Stimulated activated CD8-positive, alpha-beta memory T cell treated with anti-CD3 and anti-CD28 coated beads, Interleukin-12 subunit alpha, Interleukin-12 subunit beta, amount 100 ng/mL, for 24 hours (primary cell): ENCODE results near the gene TRMT11.
"Not testable (repeated sequence)": the region's sequence is repeated elsewhere in the genome, so short reads cannot be mapped to it uniquely, and the experiment has no call there.

Experiments
- DNase-seq: peaks from one replicate; pipeline ENCODE4 v3.0.0-alpha.2; 2020; ENCODE audit errors: extremely low read depth

The TRMT11 gene

GRCh38 chr6:125956506-125957390, 29.6 kb upstream of the TRMT11 start, which contains the start of gene HINT3:
TSS of gene HINT3 (plus strand) at chr6:125956770. CDS start at chr6:125956978, 208 bp downstream.
- peak; percentile 97 for DNase-seq

- DNase-seq: no peak
These were observed 29.0 kb upstream of the TRMT11 start for GRCh38 chr6:125957391-125957693.

- DNase-seq: no peak
These were observed 28.5 kb upstream of the TRMT11 start for GRCh38 chr6:125957845-125958244.

GRCh38 chr6:125959041-125959440, 27.3 kb upstream of the TRMT11 start:
- DNase-seq: no peak

- DNase-seq: no peak
These were observed 25.2 kb upstream of the TRMT11 start for GRCh38 chr6:125961117-125961516.

- no peak for DNase-seq
These were observed 23.3 kb upstream of the TRMT11 start for GRCh38 chr6:125962900-125963497.

GRCh38 chr6:125963817-125964216, 22.5 kb upstream of the TRMT11 start:
- DNase-seq: no peak

- no peak for DNase-seq
These were observed 19.8 kb upstream of the TRMT11 start for GRCh38 chr6:125966569-125966968.

GRCh38 chr6:125968493-125968892, 17.8 kb upstream of the TRMT11 start:
- DNase-seq: no peak

GRCh38 chr6:125970760-125971159, 15.6 kb upstream of the TRMT11 start:
- no peak for DNase-seq

GRCh38 chr6:125972478-125972877, 13.9 kb upstream of the TRMT11 start:
- DNase-seq: not testable (repeated sequence)

- DNase-seq: no peak
These were observed 12.0 kb upstream of the TRMT11 start for GRCh38 chr6:125974214-125974866.

- DNase-seq: no peak
These were observed 7.2 kb upstream of the TRMT11 start for GRCh38 chr6:125979101-125979500.

- DNase-seq: no peak
These were observed 4.7 kb upstream of the TRMT11 start for GRCh38 chr6:125981571-125982185.

GRCh38 chr6:125983246-125983945, 2.9 kb upstream of the TRMT11 start:
- no peak for DNase-seq

GRCh38 chr6:125984311-125984710, 2.0 kb upstream of the TRMT11 start:
- DNase-seq: no peak

- no peak for DNase-seq
These were observed 818 bp upstream of the TRMT11 start for GRCh38 chr6:125985522-125985921.

- DNase-seq: no peak
These were observed 400 bp upstream of the TRMT11 start for GRCh38 chr6:125985979-125986300.

- DNase-seq: no peak
These were observed 782 bp downstream of the TRMT11 start for GRCh38 chr6:125987026-125987617.

- DNase-seq: no peak
These were observed 1.9 kb downstream of the TRMT11 start for GRCh38 chr6:125988280-125988679.

- DNase-seq: no peak
These were observed 3.3 kb downstream of the TRMT11 start for GRCh38 chr6:125989631-125990030.

GRCh38 chr6:125991653-125992052, 5.3 kb downstream of the TRMT11 start:
- no peak for DNase-seq
